SJCRH30 (cell line): ENCODE measurements around the gene C10orf62. TPM values are rescaled to one million over a fixed set of nuclear protein-coding genes. Genes with fewer than 3 reads are reported as not detected.
"Not testable (repeated sequence)": the region's sequence is repeated elsewhere in the genome, so short reads cannot be mapped to it uniquely, and the experiment has no call there.

Experiments used
- DNase-seq, 2 experiments: peaks; one replicate each; pipeline ENCODE4 v3.0.0-alpha.2; 2015 to 2020
- H3K27ac ChIP-seq: fragments of 250-450 bp; sonication (Bioruptor Pico); 2 replicates; pipeline ENCODE4 v1.5.1; 2020; ENCODE audit warnings: mild to moderate bottlenecking, moderate library complexity
- H3K27me3 ChIP-seq: fragments of 250-450 bp; sonication (Bioruptor Pico); 2 replicates; pipeline ENCODE4 v1.5.1; 2020; ENCODE audit warnings: mild to moderate bottlenecking, moderate library complexity
- H3K36me3 ChIP-seq: fragments of 250-450 bp; sonication (Bioruptor Pico); 2 replicates; pipeline ENCODE4 v1.5.1; 2020; ENCODE audit warnings: mild to moderate bottlenecking, moderate library complexity
- H3K4me1 ChIP-seq: fragments of 250-450 bp; sonication (Bioruptor Pico); 2 replicates; pipeline ENCODE4 v1.5.1; 2020; ENCODE audit warnings: mild to moderate bottlenecking, moderate library complexity
- H3K4me3 ChIP-seq: fragments of 250-450 bp; sonication (Bioruptor Pico); 2 replicates; pipeline ENCODE4 v1.5.1; 2020; ENCODE audit warnings: mild to moderate bottlenecking, moderate library complexity
- H3K9me3 ChIP-seq: fragments of 250-450 bp; sonication (Bioruptor Pico); replicated peaks from 2 replicates; pipeline ENCODE4 v1.5.1; 2020; ENCODE audit warnings: mild to moderate bottlenecking, moderate library complexity
- total RNA-seq: library from RNA; depleted of rRNA; stranded (reverse); fragments of >200 nt; shearing (Covaris generic); gene quantifications from 2 replicates; pipeline ENCODE4 v1.2.3, GENCODE V29; 2014; rRNA removed

The C10orf62 gene
- total RNA-seq = 0.75 and 0.84 TPM in 2 replicates

GRCh38 chr10:97589479-97589878 is at the start of gene C10orf62:
Gene C10orf62 (plus strand): TSS chr10:97589721. CDS start chr10:97589898, 177 bp downstream.
- Histone ChIP-seq H3K36me3 (no peaks in the 10 kb centered on the region), H3K27ac (peak within 1 kb of the TSS; percentile 74), H3K4me1 (peaks cover 44% of the 10 kb centered on the region), H3K27me3 (no peaks in the 10 kb centered on the region), H3K9me3 (no peaks in the 10 kb centered on the region), H3K4me3 (no peak within 1 kb of the TSS)
- DNase-seq = peak; percentile 79 to 85

- no peak overlapping the region for H3K27ac ChIP-seq
- DNase-seq = no peak
- H3K4me1 ChIP-seq = peaks cover 31% of the 10 kb centered on the region
- H3K4me3 ChIP-seq = no peak overlapping the region
- H3K9me3 ChIP-seq = no peaks in the 10 kb centered on the region
- no peaks in the 10 kb centered on the region for H3K36me3 ChIP-seq
- H3K27me3 ChIP-seq = no peaks in the 10 kb centered on the region
Observed at GRCh38 chr10:97540669-97541500, 48.6 kb upstream of the C10orf62 start.

- Histone ChIP-seq H3K9me3 (no peaks in the 10 kb centered on the region), H3K4me3 (no peak overlapping the region), H3K4me1 (peaks cover 40% of the 10 kb centered on the region), H3K27ac (peak overlapping the region; percentile 93), H3K27me3 (no peaks in the 10 kb centered on the region), H3K36me3 (no peaks in the 10 kb centered on the region)
- DNase-seq = peak; percentile 82 to 84
Observed at GRCh38 chr10:97542169-97543024, 47.1 kb upstream of the C10orf62 start.

DNA sequence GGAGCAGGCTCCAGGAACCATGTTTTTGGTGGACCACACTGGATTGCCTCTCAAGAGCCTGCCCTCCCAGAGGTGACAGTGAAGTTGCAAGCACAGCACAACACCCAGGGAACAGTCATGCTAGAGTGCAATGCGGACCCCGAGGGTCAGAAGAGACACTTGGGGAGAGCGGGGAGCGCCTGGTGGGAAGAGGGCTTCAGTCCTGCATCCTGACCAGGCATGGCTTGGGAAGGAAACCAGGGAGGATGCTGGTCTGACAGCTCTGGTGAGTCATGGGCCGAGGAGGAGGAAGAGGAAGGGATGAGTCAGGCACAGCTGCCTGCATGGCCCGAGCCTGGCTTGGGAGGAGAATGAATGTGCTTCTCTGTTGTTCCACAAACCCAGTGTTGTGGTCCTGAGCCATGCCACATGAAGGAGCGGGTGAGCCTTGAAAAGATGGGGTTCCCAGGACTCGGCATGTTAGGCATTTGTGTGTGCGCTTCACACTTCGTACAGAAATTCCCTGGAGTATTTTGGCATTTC is 46.4 kb upstream of the C10orf62 start:
- H3K27ac ChIP-seq = peak overlapping the region; percentile 93
- no peaks in the 10 kb centered on the region for H3K9me3 ChIP-seq
- no peaks in the 10 kb centered on the region for H3K36me3 ChIP-seq
- H3K4me3 ChIP-seq = no peak overlapping the region
- DNase-seq = peak; percentile 91 to 92
- peaks cover 47% of the 10 kb centered on the region for H3K4me1 ChIP-seq
- H3K27me3 ChIP-seq = no peaks in the 10 kb centered on the region

- H3K9me3 ChIP-seq = no peaks in the 10 kb centered on the region
- peak in 1 of 2 experiments; percentile 56 for DNase-seq
- no peaks in the 10 kb centered on the region for H3K36me3 ChIP-seq
- H3K27ac ChIP-seq = peak overlapping the region; percentile 33
- peaks cover 68% of the 10 kb centered on the region for H3K4me1 ChIP-seq
- no peak overlapping the region for H3K4me3 ChIP-seq
- no peaks in the 10 kb centered on the region for H3K27me3 ChIP-seq
Observed at GRCh38 chr10:97546456-97547270, 42.9 kb upstream of the C10orf62 start.

DNA sequence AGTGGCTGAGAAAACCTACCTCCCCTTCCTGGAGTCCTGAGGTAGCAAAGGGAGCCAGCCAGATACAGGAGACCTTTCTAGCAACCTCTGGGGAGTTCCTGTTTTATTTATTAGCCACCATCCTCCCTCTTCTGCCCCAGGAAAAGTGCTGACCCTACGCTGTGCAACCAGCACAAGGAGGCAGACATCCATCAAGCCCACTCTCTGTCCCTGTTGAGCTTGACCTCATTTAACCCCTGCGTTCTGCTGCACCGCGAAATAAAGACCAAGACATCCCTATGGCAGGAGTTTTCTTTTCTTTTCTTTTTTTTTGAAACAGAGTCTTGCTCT is 42.3 kb upstream of the C10orf62 start:
- no peak for DNase-seq

DNA sequence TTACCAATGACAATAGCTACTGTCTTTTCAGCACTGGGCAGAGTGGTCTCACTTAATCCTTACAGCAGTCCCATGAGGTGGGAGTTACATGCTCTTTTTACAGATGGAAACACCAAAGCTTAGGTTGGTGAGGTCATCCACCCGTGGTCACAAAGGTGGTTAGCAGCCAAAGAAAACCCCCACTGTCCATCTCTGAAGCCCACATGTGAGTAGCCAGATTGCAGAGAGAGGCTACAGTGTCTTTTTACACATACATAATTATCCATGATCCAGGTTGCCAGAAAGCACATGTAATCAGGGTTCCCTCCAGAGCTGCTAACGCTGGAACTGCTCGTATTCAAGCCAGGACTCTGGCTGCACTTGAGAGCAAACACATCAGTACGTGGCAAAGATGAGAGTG is 41.6 kb upstream of the C10orf62 start:
- Histone ChIP-seq H3K36me3 (no peaks in the 10 kb centered on the region), H3K27me3 (no peaks in the 10 kb centered on the region), H3K27ac (no peak overlapping the region), H3K4me1 (peaks cover 55% of the 10 kb centered on the region), H3K9me3 (no peaks in the 10 kb centered on the region), H3K4me3 (no peak overlapping the region)
- DNase-seq = peak; percentile 47 to 66

More for the DNA sequence above, 42.3 kb upstream of the C10orf62 start:
- Histone ChIP-seq H3K4me1 (peaks cover 62% of the 10 kb centered on the region), H3K27ac (peak overlapping the region; percentile 33), H3K4me3 (no peak overlapping the region), H3K36me3 (no peaks in the 10 kb centered on the region), H3K27me3 (no peaks in the 10 kb centered on the region), H3K9me3 (no peaks in the 10 kb centered on the region)

DNA sequence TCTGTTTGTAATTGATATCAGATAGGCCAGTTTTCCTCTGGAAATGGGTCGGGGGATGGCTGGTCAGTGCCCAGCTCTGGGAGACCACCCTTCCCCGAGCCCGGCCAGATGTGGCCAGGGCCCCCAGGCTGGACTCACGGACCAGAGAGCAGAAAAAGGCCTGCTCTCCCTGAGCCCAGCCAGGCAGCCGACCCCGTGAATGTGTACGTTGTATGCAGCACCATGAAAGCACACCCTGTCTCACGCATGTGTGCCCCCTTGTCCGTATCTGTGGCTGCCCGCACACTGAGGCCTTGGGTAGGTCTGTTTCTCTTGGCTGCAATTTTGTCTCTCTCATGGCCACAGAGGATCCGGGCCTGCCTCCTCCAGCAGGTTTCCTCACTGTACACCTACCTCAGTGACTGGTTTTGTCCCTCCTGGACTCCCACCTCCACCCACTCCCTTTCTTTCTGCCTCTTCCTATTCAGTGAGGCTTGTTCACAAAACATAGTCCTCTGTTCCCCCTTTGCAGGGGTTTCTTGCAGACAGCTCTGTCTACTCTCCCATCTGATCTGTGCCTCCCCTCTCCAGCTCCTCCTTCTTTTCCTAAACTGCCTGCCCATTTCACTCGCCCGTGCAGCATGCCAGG is 40.6 kb upstream of the C10orf62 start:
- H3K36me3 ChIP-seq = no peaks in the 10 kb centered on the region
- H3K9me3 ChIP-seq = no peaks in the 10 kb centered on the region
- H3K4me1 ChIP-seq = peaks cover 51% of the 10 kb centered on the region
- no peak overlapping the region for H3K4me3 ChIP-seq
- H3K27me3 ChIP-seq = no peaks in the 10 kb centered on the region
- no peak for DNase-seq
- peak overlapping the region; percentile 85 for H3K27ac ChIP-seq

DNA sequence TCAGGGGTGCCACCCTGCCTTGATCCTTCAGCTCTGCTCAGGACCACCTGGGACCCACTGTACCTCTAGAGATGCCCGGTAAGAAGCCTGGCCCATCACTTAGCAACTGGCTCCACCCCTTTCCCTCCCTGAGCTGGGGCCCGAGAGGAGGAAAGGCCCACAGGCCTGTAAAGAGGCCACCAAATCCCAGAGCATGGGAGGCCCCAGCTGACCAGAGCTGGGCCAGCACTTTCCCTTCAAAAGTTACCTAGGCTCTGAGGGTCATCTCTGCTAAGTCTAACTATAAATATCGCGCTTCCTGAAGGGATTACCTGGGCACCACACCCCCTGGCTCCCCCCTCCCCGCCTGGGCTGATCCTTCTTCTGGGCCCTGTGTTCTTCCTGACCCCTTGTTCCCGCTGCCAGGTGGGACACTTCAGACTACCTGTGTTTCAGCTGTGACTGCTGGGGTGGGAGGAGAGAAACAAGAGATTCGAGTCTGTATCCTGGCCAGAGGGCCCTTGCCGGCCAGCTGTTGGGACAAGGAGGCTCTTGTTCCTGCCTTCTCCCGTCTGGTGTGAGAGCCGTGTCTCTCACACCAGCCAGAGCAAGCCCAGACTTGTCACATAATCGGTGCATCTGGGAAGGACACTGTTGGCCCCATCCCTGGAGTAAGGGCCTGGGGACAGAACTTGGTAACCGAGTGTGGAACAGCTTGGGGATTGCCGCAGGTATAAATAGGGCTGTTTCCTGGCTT is 39.8 kb upstream of the C10orf62 start:
- no peaks in the 10 kb centered on the region for H3K36me3 ChIP-seq
- peak; percentile 89 to 96 for DNase-seq
- H3K4me1 ChIP-seq = peaks cover 50% of the 10 kb centered on the region
- H3K4me3 ChIP-seq = peak overlapping the region; percentile 5; the same call in 1 of the 2 replicates
- no peaks in the 10 kb centered on the region for H3K27me3 ChIP-seq
- H3K9me3 ChIP-seq = no peaks in the 10 kb centered on the region
- peak overlapping the region; percentile 85 for H3K27ac ChIP-seq

DNA sequence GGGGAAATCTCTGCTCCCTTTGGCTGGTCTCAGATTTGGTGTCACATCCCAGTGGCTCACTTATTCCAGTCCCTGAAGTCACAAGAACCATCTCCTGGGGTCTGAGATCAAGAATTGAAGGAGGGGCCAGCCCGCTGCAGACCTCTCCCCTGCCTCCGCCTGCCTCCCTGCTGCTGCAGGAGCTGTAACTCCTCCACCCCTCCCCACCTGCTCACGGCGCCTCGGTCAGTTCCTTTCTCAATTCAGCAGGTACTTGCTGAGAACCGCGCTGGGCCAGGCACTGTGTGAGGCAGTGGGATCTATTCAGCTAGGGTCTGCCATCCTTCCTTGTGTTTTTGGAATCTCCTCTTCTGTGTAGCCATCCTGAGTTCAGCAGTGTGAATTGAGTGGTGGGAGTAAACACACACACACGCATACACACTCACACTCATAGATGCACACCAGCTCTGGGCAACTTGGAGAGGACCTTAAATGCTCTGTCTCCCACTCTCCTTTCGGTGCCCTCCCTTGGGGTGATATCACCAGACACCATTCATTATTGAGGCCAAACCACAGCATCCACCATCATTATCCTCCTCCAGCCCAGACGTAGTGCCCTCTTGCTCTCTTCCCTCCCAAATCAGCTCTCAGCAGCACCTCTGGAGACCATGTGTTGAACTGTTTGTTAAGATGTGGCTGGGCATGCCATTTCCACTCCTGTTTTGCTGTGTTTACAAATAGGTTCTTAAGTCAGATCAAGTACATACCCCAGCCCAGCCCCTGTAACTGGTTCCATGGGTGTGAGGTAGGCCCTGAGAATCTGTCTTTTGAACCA is 39.0 kb upstream of the C10orf62 start:
- H3K36me3 ChIP-seq = no peaks in the 10 kb centered on the region
- DNase-seq = peak in 1 of 2 experiments; percentile 55
- H3K4me1 ChIP-seq = peaks cover 50% of the 10 kb centered on the region
- H3K27ac ChIP-seq = peak overlapping the region; percentile 85
- H3K4me3 ChIP-seq = peak overlapping the region; percentile 5; the same call in 1 of the 2 replicates
- H3K9me3 ChIP-seq = no peaks in the 10 kb centered on the region
- no peaks in the 10 kb centered on the region for H3K27me3 ChIP-seq

- Histone ChIP-seq H3K9me3 (no peaks in the 10 kb centered on the region), H3K36me3 (no peaks in the 10 kb centered on the region), H3K27ac (no peak overlapping the region), H3K4me1 (peaks cover 50% of the 10 kb centered on the region), H3K27me3 (no peaks in the 10 kb centered on the region), H3K4me3 (no peak overlapping the region)
- no peak for DNase-seq
Observed at GRCh38 chr10:97551271-97551670, 38.2 kb upstream of the C10orf62 start.

- Histone ChIP-seq H3K36me3 (no peaks in the 10 kb centered on the region), H3K4me3 (no peak overlapping the region), H3K27ac (no peak overlapping the region), H3K4me1 (peaks cover 29% of the 10 kb centered on the region), H3K27me3 (no peaks in the 10 kb centered on the region), H3K9me3 (no peaks in the 10 kb centered on the region)
- DNase-seq = peak; percentile 72 to 86
Observed at GRCh38 chr10:97553575-97554031, 35.9 kb upstream of the C10orf62 start.

GRCh38 chr10:97554336-97554735 is 35.2 kb upstream of the C10orf62 start:
- peaks cover 22% of the 10 kb centered on the region for H3K4me1 ChIP-seq
- H3K4me3 ChIP-seq, H3K9me3 ChIP-seq, DNase-seq, H3K27me3 ChIP-seq, H3K27ac ChIP-seq, H3K36me3 ChIP-seq: not testable (repeated sequence)
